Keratinocyte (primary cell): ENCODE data around the gene GRAMD4. TPM values are rescaled to one million over a fixed set of nuclear protein-coding genes. Genes with fewer than 3 reads are reported as not detected.
A peak's percentile ranks its signal among the peaks of the same experiment; 100 is the strongest.

Experiments used
- DNase-seq: peaks from one replicate; pipeline ENCODE4 v3.0.0-alpha.2; 2011; ENCODE audit warnings: low read depth, missing footprints, low spot score
- FAIRE-seq: peaks from 2 replicates; lab custom pipeline; 2011; peaks lifted over from hg19 to GRCh38; lab: Jason Lieb, UNC
- H2AFZ ChIP-seq: 2 replicates; pipeline ENCODE4 v1.6.0; 2012; ENCODE audit warnings: low read length, control low read depth, inconsistent platforms; ENCODE audit not compliant: control insufficient read depth
- H3K27ac ChIP-seq: 2 replicates; pipeline ENCODE4 v1.5.1; 2011; ENCODE audit warnings: low read length; ENCODE audit not compliant: control insufficient read depth, insufficient read depth
- H3K27me3 ChIP-seq: 3 replicates; pipeline ENCODE4 v1.6.0; 2011; ENCODE audit warnings: low read length; ENCODE audit not compliant: control insufficient read depth, insufficient read depth; ENCODE audit errors: extremely low read depth
- H3K36me3 ChIP-seq, 2 experiments: 2 replicates in 1 of 2; 3 replicates in 1 of 2; pipeline ENCODE4 v1.5.1; 2011; ENCODE audit warnings: low read length in 2 of 2, mild to moderate bottlenecking in 1 of 2; ENCODE audit not compliant: control insufficient read depth in 2 of 2, insufficient read depth in 2 of 2; ENCODE audit errors: extremely low read depth in 1 of 2
- H3K4me1 ChIP-seq: 3 replicates; pipeline ENCODE4 v1.5.1; 2011; ENCODE audit warnings: low read length; ENCODE audit not compliant: control insufficient read depth, insufficient read depth; ENCODE audit errors: extremely low read depth
- H3K4me2 ChIP-seq: 3 replicates; pipeline ENCODE4 v1.6.0; 2011; ENCODE audit warnings: low read depth, low read length; ENCODE audit not compliant: control insufficient read depth, insufficient read depth; ENCODE audit errors: extremely low read depth
- H3K4me3 ChIP-seq, 3 experiments: fragments of 200-600 bp in 1 of 3; sonication (generic) in 1 of 3; 2 replicates in 2 of 3; 3 replicates in 1 of 3; pipeline ENCODE4 v1.5.1; 2011 to 2016; ENCODE audit warnings: low read length in 3 of 3, mild to moderate bottlenecking in 3 of 3, control low read depth in 2 of 3, inconsistent platforms in 1 of 3, low read depth in 1 of 3, mixed read lengths in 1 of 3, mixed run types in 1 of 3, moderate library complexity in 1 of 3; ENCODE audit not compliant: control insufficient read depth in 2 of 3, insufficient read depth in 2 of 3; ENCODE audit errors: extremely low read depth in 1 of 3
- H3K79me2 ChIP-seq: 2 replicates; pipeline ENCODE4 v1.6.0; 2012; ENCODE audit warnings: low read length; ENCODE audit not compliant: control insufficient read depth, insufficient read depth
- H3K9ac ChIP-seq: 3 replicates; pipeline ENCODE4 v1.6.0; 2011; ENCODE audit warnings: low read length; ENCODE audit not compliant: control insufficient read depth, insufficient read depth; ENCODE audit errors: extremely low read depth
- H3K9me1 ChIP-seq: 3 replicates; pipeline ENCODE4 v1.6.0; 2011; ENCODE audit warnings: low read length; ENCODE audit not compliant: control insufficient read depth, insufficient read depth; ENCODE audit errors: extremely low read depth
- H3K9me3 ChIP-seq: 2 replicates; pipeline ENCODE4 v1.5.1; 2012; ENCODE audit warnings: low read depth, low read length; ENCODE audit not compliant: control insufficient read depth
- H4K20me1 ChIP-seq: 3 replicates; pipeline ENCODE4 v1.6.0; 2011; ENCODE audit warnings: low read length; ENCODE audit not compliant: control insufficient read depth, insufficient read depth; ENCODE audit errors: extremely low read depth
- EZH2 ChIP-seq: IDR thresholded peaks from one replicate; pipeline ENCODE4 v1.6.1; 2012; ENCODE audit warnings: inconsistent platforms, mild to moderate bottlenecking, low read length, moderate library complexity
- dilution Hi-C: fragments of 300-500 bp; cut with MboI; formaldehyde crosslinking; loops from one replicate; pipeline ENCODE4 v1.7.0; 2020; ENCODE audit warnings: low sequenced_read_pairs; ENCODE audit not compliant: extremely low pct_ligation_motif_present
- polyA plus RNA-seq, 5 experiments: library from polyadenylated mRNA; depleted of rRNA in 3 of 5; stranded (reverse) in 3 of 5; stranded (forward) in 1 of 5; unstranded in 1 of 5; fragments of >200 nt; gene quantifications; 1 replicate in 1 of 5; 2 replicates in 3 of 5; 3 replicates in 1 of 5; pipeline versions ENCODE4 v1.2.1 to v1.2.3, GENCODE V29; 2011 to 2012; ENCODE audit warnings: missing spikeins in 2 of 5, low read depth in 1 of 5, low replicate concordance in 1 of 5
- TF ChIP-seq, protein P1 (sequence below), 3 experiments: IDR thresholded peaks in 1 of 3; conservative IDR thresholded peaks in 1 of 3; optimal IDR thresholded peaks in 1 of 3; 2 replicates in 2 of 3; 3 replicates in 1 of 3; pipeline versions ENCODE3 to v1.5.1; 2011; ENCODE audit warnings: low read length in 3 of 3, mild to moderate bottlenecking in 3 of 3, moderate library complexity in 2 of 3, control low read depth in 1 of 3, inconsistent platforms in 1 of 3; ENCODE audit not compliant: insufficient read depth in 2 of 3; ENCODE audit errors: extremely low read depth in 1 of 3

GRAMD4 gene
- polyA plus RNA-seq, 1 donor (not counting 4 experiments of a cell fraction or from before 2014, with no cell fraction given) = 17.3 TPM

DNA sequence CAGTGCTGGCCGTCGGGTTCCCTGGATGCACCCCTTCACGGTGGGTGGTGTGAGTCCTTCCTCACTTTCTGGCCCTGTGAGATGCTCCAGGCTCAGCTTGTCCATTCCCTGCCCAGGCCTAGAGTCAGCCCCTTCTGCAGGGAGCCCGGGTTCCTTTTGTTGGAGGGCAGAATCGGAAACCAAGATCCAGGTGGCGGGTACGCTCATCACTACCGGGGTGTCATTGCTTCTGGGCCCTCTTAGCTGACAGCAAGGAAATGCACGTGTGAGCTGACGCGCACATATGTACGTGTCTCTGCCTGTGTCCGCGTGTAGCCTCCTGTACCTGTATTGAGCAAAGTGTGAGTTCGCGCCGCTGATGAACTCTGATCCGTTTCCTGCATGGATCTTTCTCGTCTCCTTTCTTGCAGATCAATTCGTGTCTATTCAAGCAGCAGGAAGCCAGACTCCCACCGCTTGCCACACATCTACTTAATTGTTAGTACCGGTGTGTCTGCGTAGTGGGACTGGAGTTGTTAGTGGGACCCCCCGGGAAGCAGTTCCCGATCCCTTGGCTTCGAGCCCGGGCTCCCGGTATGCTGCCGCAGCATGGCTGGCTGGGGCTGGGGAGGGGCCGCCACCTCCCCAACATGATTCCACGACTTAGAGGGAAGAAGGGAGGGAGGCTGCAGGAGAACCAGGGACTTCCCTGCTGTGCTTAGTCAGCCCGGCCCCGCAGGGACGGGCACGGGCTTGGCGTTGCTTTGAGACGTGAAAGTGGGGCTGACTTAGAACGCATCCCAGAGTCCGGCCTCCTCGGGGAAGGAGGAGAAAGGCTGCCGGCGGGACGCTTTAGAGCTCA lies 35.9 kb upstream of the GRAMD4 start:
- peak overlapping the region; percentile 77 for H3K4me2 ChIP-seq
- no peaks in the 10 kb centered on the region for H3K9me3 ChIP-seq
- H3K4me1 ChIP-seq = peaks cover 36% of the 10 kb centered on the region
- H3K79me2 ChIP-seq = peaks cover 23% of the 10 kb centered on the region
- FAIRE-seq (peak; percentile 94), DNase-seq (peak; percentile 42)
- H2AFZ ChIP-seq = peak overlapping the region; percentile 43
- H3K36me3 ChIP-seq = peaks cover 0 to 3% of the 10 kb centered on the region in 2 experiments
- peak overlapping the region; percentile 63 for H3K9ac ChIP-seq
- H3K27ac ChIP-seq = peak overlapping the region; percentile 65
- dilution Hi-C loops = no loop called here
- peaks cover 6% of the 10 kb centered on the region for H4K20me1 ChIP-seq
- H3K4me3 ChIP-seq = peak overlapping the region; percentile 3 to 48 (median 47)
- H3K27me3 ChIP-seq = peaks cover 3% of the 10 kb centered on the region
- no peak for TF ChIP-seq EZH2
- TF ChIP-seq, protein P1, sequence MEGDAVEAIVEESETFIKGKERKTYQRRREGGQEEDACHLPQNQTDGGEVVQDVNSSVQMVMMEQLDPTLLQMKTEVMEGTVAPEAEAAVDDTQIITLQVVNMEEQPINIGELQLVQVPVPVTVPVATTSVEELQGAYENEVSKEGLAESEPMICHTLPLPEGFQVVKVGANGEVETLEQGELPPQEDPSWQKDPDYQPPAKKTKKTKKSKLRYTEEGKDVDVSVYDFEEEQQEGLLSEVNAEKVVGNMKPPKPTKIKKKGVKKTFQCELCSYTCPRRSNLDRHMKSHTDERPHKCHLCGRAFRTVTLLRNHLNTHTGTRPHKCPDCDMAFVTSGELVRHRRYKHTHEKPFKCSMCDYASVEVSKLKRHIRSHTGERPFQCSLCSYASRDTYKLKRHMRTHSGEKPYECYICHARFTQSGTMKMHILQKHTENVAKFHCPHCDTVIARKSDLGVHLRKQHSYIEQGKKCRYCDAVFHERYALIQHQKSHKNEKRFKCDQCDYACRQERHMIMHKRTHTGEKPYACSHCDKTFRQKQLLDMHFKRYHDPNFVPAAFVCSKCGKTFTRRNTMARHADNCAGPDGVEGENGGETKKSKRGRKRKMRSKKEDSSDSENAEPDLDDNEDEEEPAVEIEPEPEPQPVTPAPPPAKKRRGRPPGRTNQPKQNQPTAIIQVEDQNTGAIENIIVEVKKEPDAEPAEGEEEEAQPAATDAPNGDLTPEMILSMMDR (optimal IDR thresholded peaks at IDR 0.05 in 1 of 3, IDR thresholded peaks at IDR 0.05 in 1 of 3, conservative IDR thresholded peaks at IDR 0.05 in 1 of 3; ENCODE audit: extremely low read depth in 1 of 3, insufficient read depth in 2 of 3, low read length in 3 of 3) = no peak
- H3K9me1 ChIP-seq = no peaks in the 10 kb centered on the region

DNA sequence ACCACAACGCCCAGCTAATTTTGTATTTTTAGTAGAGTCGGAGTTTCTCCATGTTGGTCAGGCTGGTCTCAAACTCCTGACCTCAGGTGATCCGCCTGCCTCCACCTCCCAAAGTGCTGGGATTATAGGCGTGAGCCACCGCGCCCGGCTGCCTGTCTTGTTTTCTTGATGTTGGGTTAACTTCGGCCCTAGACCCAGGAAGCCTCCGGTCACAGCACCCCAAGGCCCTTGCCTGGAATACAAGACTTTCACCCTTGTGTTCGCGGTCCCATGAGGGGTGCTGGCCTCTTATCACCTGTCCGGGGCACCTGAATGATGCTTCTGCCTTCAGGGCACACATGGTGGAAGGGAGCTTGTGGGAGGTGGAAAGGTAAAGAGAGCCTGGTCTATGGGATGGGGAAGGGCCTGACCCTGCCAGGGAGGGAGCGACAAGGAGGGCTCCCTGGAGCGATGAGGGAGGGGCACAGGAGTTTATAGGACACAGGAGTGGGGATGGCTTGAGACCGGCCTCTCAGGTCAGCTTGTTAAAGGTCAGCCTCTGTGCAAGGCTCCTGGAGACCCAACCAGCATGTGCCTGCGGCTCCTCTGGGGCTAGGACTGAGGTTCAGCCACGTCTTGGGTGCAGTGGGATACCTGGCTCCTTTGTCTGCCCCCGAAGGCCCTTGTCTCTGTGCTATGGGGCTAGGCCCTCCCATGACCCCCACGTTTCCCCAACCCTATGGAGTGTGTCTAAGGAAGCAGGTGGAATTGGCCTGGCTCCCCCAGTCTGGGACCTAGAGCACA lies 34.7 kb upstream of the GRAMD4 start:
- dilution Hi-C loops = no loop called here
- Histone ChIP-seq H3K4me3 (no peak overlapping the region), H3K27ac (no peak overlapping the region), H2AFZ (no peak overlapping the region), H3K9me1 (no peaks in the 10 kb centered on the region), H4K20me1 (peaks cover 6% of the 10 kb centered on the region), H3K9me3 (no peaks in the 10 kb centered on the region), H3K36me3 (peaks cover 0 to 3% of the 10 kb centered on the region in 2 experiments), H3K27me3 (peaks cover 3% of the 10 kb centered on the region), H3K4me2 (no peak overlapping the region), H3K79me2 (peaks cover 17% of the 10 kb centered on the region), H3K4me1 (peaks cover 23% of the 10 kb centered on the region), H3K9ac (no peak overlapping the region)
- DNase-seq = no peak
- TF ChIP-seq, protein P1 (optimal IDR thresholded peaks at IDR 0.05 in 1 of 3, IDR thresholded peaks at IDR 0.05 in 1 of 3, conservative IDR thresholded peaks at IDR 0.05 in 1 of 3; ENCODE audit: extremely low read depth in 1 of 3, insufficient read depth in 2 of 3, low read length in 3 of 3) = no peak
- FAIRE-seq = no peak
